SU-DHL-6 (cell line): ENCODE data around the gene UBE2D1.

Experiments used
- H2AFZ ChIP-seq: fragments of 200-600 bp; sonication (generic); 2 replicates; pipeline ENCODE4 v1.6.1; 2014; ENCODE audit warnings: low read depth, mild to moderate bottlenecking, moderate library complexity, mixed read lengths, antibody characterized with exemption, low read length; ENCODE audit not compliant: severe bottlenecking
- H3F3A ChIP-seq: fragments of 200-600 bp; shearing (Covaris generic); 2 replicates; pipeline ENCODE4 v1.6.0; 2016; ENCODE audit warnings: antibody characterized with exemption, mild to moderate bottlenecking; ENCODE audit not compliant: insufficient read depth
- H3K27ac ChIP-seq: fragments of 200-600 bp; sonication (generic); 2 replicates; pipeline ENCODE4 v1.5.1; 2016; ENCODE audit warnings: low read depth, mild to moderate bottlenecking, low read length, moderate library complexity, mixed read lengths
- H3K27me3 ChIP-seq: fragments of 200-600 bp; sonication (generic), shearing (Covaris generic); 2 replicates; pipeline ENCODE4 v1.6.0; 2014; ENCODE audit warnings: mild to moderate bottlenecking, low read length
- H3K36me3 ChIP-seq: fragments of 200-600 bp; sonication (generic); 2 replicates; pipeline ENCODE4 v1.6.1; 2014; ENCODE audit warnings: mild to moderate bottlenecking, low read length, mixed read lengths
- H3K4me2 ChIP-seq: fragments of 300-600, 200-600 bp; shearing (Covaris generic), sonication (generic); 2 replicates; pipeline ENCODE4 v1.6.0; 2014; ENCODE audit warnings: low read length, low read depth, mild to moderate bottlenecking; ENCODE audit not compliant: poor library complexity, severe bottlenecking
- H3K4me3 ChIP-seq: fragments of 200-600 bp; sonication (generic); 2 replicates; pipeline ENCODE4 v1.5.1; 2014; ENCODE audit warnings: antibody characterized with exemption, low read length, mild to moderate bottlenecking, mixed read lengths; ENCODE audit not compliant: insufficient read depth, poor library complexity, severe bottlenecking
- H3K79me2 ChIP-seq: fragments of 200-600 bp; sonication (generic); 2 replicates; pipeline ENCODE4 v1.6.1; 2014; ENCODE audit warnings: mild to moderate bottlenecking, low read length, moderate library complexity; ENCODE audit not compliant: insufficient read depth
- H3K9ac ChIP-seq: fragments of 200-600 bp; sonication (generic); 2 replicates; pipeline ENCODE4 v1.7.0; 2014; ENCODE audit warnings: mild to moderate bottlenecking, low read length
- H3K9me2 ChIP-seq: fragments of 200-600 bp; sonication (generic); replicated peaks from 2 replicates; pipeline ENCODE4 v1.6.1; 2014; ENCODE audit warnings: low read length; ENCODE audit not compliant: insufficient read depth
- H3K9me3 ChIP-seq: fragments of 200-600 bp; sonication (generic); 2 replicates; pipeline ENCODE4 v1.6.1; 2014; ENCODE audit warnings: low read length, mixed read lengths; ENCODE audit not compliant: insufficient read depth
- H4K20me1 ChIP-seq: fragments of 200-600 bp; sonication (generic); 2 replicates; pipeline ENCODE4 v1.6.1; 2014; ENCODE audit warnings: low read depth, mild to moderate bottlenecking, antibody characterized with exemption, low read length, moderate library complexity, mixed read lengths
- CTCF ChIP-seq: fragments of 200-600 bp; sonication (generic); IDR thresholded peaks from one replicate; pipeline ENCODE4 v1.5.1; 2017; ENCODE audit warnings: antibody characterized with exemption, mild to moderate bottlenecking, low read length, moderate library complexity; ENCODE audit not compliant: insufficient read depth, poor library complexity, severe bottlenecking
- EZH2phosphoT487 ChIP-seq: fragments of 200-600 bp; sonication (generic), shearing (Covaris generic); conservative IDR thresholded peaks from 2 replicates; pipeline ENCODE4 v1.6.1; 2018; ENCODE audit warnings: mild to moderate bottlenecking, antibody characterized with exemption, low read length, moderate library complexity, mixed read lengths

UBE2D1 gene

GRCh38 chr10:58409956-58410610 lies 75.3 kb downstream of the UBE2D1 start:
- H3K27me3 ChIP-seq = no peaks in the 10 kb centered on the region
- TF ChIP-seq EZH2phosphoT487 (no peak), CTCF (no peak)
- no peak overlapping the region for H3K27ac ChIP-seq
- H3K9me3 ChIP-seq = no peaks in the 10 kb centered on the region
- H3K4me3 ChIP-seq = no peak overlapping the region
- H3K9me2 ChIP-seq = no peaks in the 10 kb centered on the region
- no peak overlapping the region for H2AFZ ChIP-seq
- no peaks in the 10 kb centered on the region for H3F3A ChIP-seq
- no peak overlapping the region for H3K4me2 ChIP-seq
- H4K20me1 ChIP-seq = no peaks in the 10 kb centered on the region
- no peaks in the 10 kb centered on the region for H3K36me3 ChIP-seq
- H3K79me2 ChIP-seq = no peaks in the 10 kb centered on the region
- no peak overlapping the region for H3K9ac ChIP-seq

- Histone ChIP-seq H3K9me3 (no peaks in the 10 kb centered on the region), H3K9ac (no peak overlapping the region), H3K4me3 (no peak overlapping the region), H3K9me2 (no peaks in the 10 kb centered on the region), H3K27ac (no peak overlapping the region), H3K79me2 (no peaks in the 10 kb centered on the region), H3K27me3 (no peaks in the 10 kb centered on the region), H2AFZ (no peak overlapping the region), H4K20me1 (no peaks in the 10 kb centered on the region), H3K4me2 (no peak overlapping the region), H3F3A (no peaks in the 10 kb centered on the region), H3K36me3 (no peaks in the 10 kb centered on the region)
- no peak for TF ChIP-seq EZH2phosphoT487
- no peak for TF ChIP-seq CTCF
Measured at GRCh38 chr10:58412502-58412961, 77.7 kb downstream of the UBE2D1 start.

GRCh38 chr10:58414270-58415041 lies 79.7 kb downstream of the UBE2D1 start:
- TF ChIP-seq EZH2phosphoT487 = no peak
- no peak for TF ChIP-seq CTCF
- no peaks in the 10 kb centered on the region for H3K27me3 ChIP-seq
- H3K4me2 ChIP-seq = no peak overlapping the region
- H4K20me1 ChIP-seq = no peaks in the 10 kb centered on the region
- H2AFZ ChIP-seq = no peak overlapping the region
- no peak overlapping the region for H3K27ac ChIP-seq
- no peaks in the 10 kb centered on the region for H3K9me2 ChIP-seq
- no peak overlapping the region for H3K4me3 ChIP-seq
- H3K36me3 ChIP-seq = no peaks in the 10 kb centered on the region
- H3F3A ChIP-seq = no peaks in the 10 kb centered on the region
- no peaks in the 10 kb centered on the region for H3K79me2 ChIP-seq
- H3K9ac ChIP-seq = no peak overlapping the region
- no peaks in the 10 kb centered on the region for H3K9me3 ChIP-seq
